NB4 (cell line): ENCODE measurements around the gene SLAMF7.
"Not testable (repeated sequence)": the region's sequence is repeated elsewhere in the genome, so short reads cannot be mapped to it uniquely, and the experiment has no call there.

Source experiments
- DNase-seq: peaks from one replicate; pipeline ENCODE4 v3.0.0; 2010; ENCODE audit warnings: low read depth
- H3K4me3 ChIP-seq: one replicate; pipeline ENCODE4 v1.5.1; 2011; ENCODE audit warnings: mild to moderate bottlenecking, low read depth, low read length, moderate library complexity
- CTCF ChIP-seq: IDR thresholded peaks from one replicate; pipeline ENCODE4 v1.5.1; 2012; ENCODE audit warnings: low read depth, low read length
- MAX ChIP-seq: IDR thresholded peaks from 2 replicates; pipeline ENCODE4 v1.6.1; 2011; ENCODE audit warnings: low read depth, low read length
- MYC ChIP-seq: IDR thresholded peaks from 2 replicates; pipeline ENCODE4 v1.6.1; 2011; ENCODE audit warnings: low read depth, low read length
- POLR2A ChIP-seq: IDR thresholded peaks from 2 replicates; pipeline ENCODE4 v1.6.1; 2011; ENCODE audit warnings: mild to moderate bottlenecking; ENCODE audit not compliant: insufficient read length; ENCODE audit errors: extremely low read depth

SLAMF7 gene

GRCh38 chr1:160739098-160739511 lies at the start of gene SLAMF7:
Gene SLAMF7 (plus strand): TSS chr1:160739247. CDS start chr1:160739302, 55 bp downstream.
- no peak within 1 kb of the TSS for H3K4me3 ChIP-seq
- no peak for TF ChIP-seq CTCF
- TF ChIP-seq MYC, result no peak

GRCh38 chr1:160692390-160692789 lies 46.7 kb upstream of the SLAMF7 start:
- TF ChIP-seq CTCF, result peak; percentile 14
- H3K4me3 ChIP-seq, DNase-seq: not testable (repeated sequence)

More at GRCh38 chr1:160739098-160739511, at the start of gene SLAMF7:
- DNase-seq, result peak; percentile 72

GRCh38 chr1:160702100-160702499 lies 36.9 kb upstream of the SLAMF7 start:
- TF ChIP-seq POLR2A (no peak), CTCF (no peak), MYC (no peak), MAX (no peak)
- H3K4me3 ChIP-seq, result no peak overlapping the region
- DNase-seq, result peak; percentile 19

GRCh38 chr1:160704250-160704649 lies 34.8 kb upstream of the SLAMF7 start:
- DNase-seq, result peak; percentile 88
- no peak for TF ChIP-seq MAX
- no peak overlapping the region for H3K4me3 ChIP-seq

- peak; percentile 70 for DNase-seq
- not testable (repeated sequence) for H3K4me3 ChIP-seq
Observed at GRCh38 chr1:160705212-160705621, 33.8 kb upstream of the SLAMF7 start.

- peak; percentile 14 for DNase-seq
- H3K4me3 ChIP-seq, result no peak overlapping the region
- TF ChIP-seq MYC (no peak), CTCF (peak; percentile 11), MAX (no peak)
Observed at GRCh38 chr1:160705742-160706141, 33.3 kb upstream of the SLAMF7 start.

- TF ChIP-seq POLR2A (no peak), MAX (no peak), MYC (no peak), CTCF (no peak)
- DNase-seq, result peak; percentile 23
- no peak overlapping the region for H3K4me3 ChIP-seq
Observed at GRCh38 chr1:160706526-160707235, 32.4 kb upstream of the SLAMF7 start.
